ENCODE results near the gene HNRNPAB. TPM values are rescaled to one million over a fixed set of nuclear protein-coding genes. Genes with fewer than 3 reads are reported as not detected.

HNRNPAB gene
- total RNA-seq, result 55.0 and 64.6 TPM in 2 replicates

- peak; percentile 99 for DNase-seq
Observed at GRCh38 chr5:178204182-178204934, at the start of gene HNRNPAB. HNRNPAB (plus strand) TSS chr5:178204533; CDS start chr5:178204838, 305 bp downstream.

GRCh38 chr5:178155065-178155464, 49.3 kb upstream of the HNRNPAB start:
- DNase-seq, result no peak

- DNase-seq, result no peak
Observed at GRCh38 chr5:178160176-178160575, 44.2 kb upstream of the HNRNPAB start.

- DNase-seq, result no peak
Observed at GRCh38 chr5:178162481-178162880, 41.9 kb upstream of the HNRNPAB start.

- DNase-seq, result peak; percentile 87
Observed at GRCh38 chr5:178163772-178164735, 40.3 kb upstream of the HNRNPAB start.

GRCh38 chr5:178165581-178165980, 38.8 kb upstream of the HNRNPAB start:
- no peak for DNase-seq

GRCh38 chr5:178170455-178170854, 33.9 kb upstream of the HNRNPAB start:
- no peak for DNase-seq

GRCh38 chr5:178174456-178174855, 29.9 kb upstream of the HNRNPAB start:
- DNase-seq, result no peak

GRCh38 chr5:178176791-178177190, 27.5 kb upstream of the HNRNPAB start:
- DNase-seq, result no peak

GRCh38 chr5:178177569-178177968, 26.8 kb upstream of the HNRNPAB start:
- no peak for DNase-seq

GRCh38 chr5:178180141-178180863, 24.0 kb upstream of the HNRNPAB start:
- no peak for DNase-seq

- no peak for DNase-seq
Observed at GRCh38 chr5:178182158-178182876, 22.0 kb upstream of the HNRNPAB start.

GRCh38 chr5:178186427-178186826, 17.9 kb upstream of the HNRNPAB start:
- no peak for DNase-seq

- DNase-seq, result no peak
Observed at GRCh38 chr5:178187014-178187413, 17.3 kb upstream of the HNRNPAB start, which contains the start of gene GMCL2. GMCL2 (minus strand) TSS chr5:178187371; CDS start chr5:178187299, 72 bp downstream.

GRCh38 chr5:178189433-178189832, 14.9 kb upstream of the HNRNPAB start:
- no peak for DNase-seq

GRCh38 chr5:178191661-178192060, 12.7 kb upstream of the HNRNPAB start:
- DNase-seq, result no peak

GRCh38 chr5:178192244-178192643, 12.1 kb upstream of the HNRNPAB start:
- no peak for DNase-seq

- DNase-seq, result no peak
Observed at GRCh38 chr5:178192787-178193186, 11.5 kb upstream of the HNRNPAB start.

- no peak for DNase-seq
Observed at GRCh38 chr5:178193251-178193809, 11.0 kb upstream of the HNRNPAB start.

GRCh38 chr5:178194026-178194425, 10.3 kb upstream of the HNRNPAB start:
- DNase-seq, result no peak

- DNase-seq, result no peak
Observed at GRCh38 chr5:178196281-178196812, 8.0 kb upstream of the HNRNPAB start.
